Heart right ventricle (tissue), 16 donors: ENCODE data around the gene MAPK10. TPM values are rescaled to one million over a fixed set of nuclear protein-coding genes. Genes with fewer than 3 reads are reported as not detected.

Source experiments
- ATAC-seq, 8 donors: fragments of 200-7000 bp; cut with Tn5 transposase; one replicate each; pipeline ENCODE4 v1.9.1; 2020; ENCODE audit warnings: mild to moderate bottlenecking in 8 of 8, moderate library complexity in 8 of 8, moderate number of reproducible peaks in 1 of 8
- DNase-seq, 2 donors: peaks; one replicate each; pipeline ENCODE4 v3.0.0-alpha.2; 2020
- H3K27ac ChIP-seq, 10 donors: fragments of 200-600 bp; sonication (generic) in 2 of 10; one replicate each; pipeline versions ENCODE4 v1.5.0 to v1.8.0; 2020 to 2022; ENCODE audit warnings: mild to moderate bottlenecking in 3 of 10
- H3K27me3 ChIP-seq, 7 donors: fragments of 200-600 bp; one replicate each; pipeline ENCODE4 v1.8.0; 2021 to 2022; ENCODE audit warnings: mild to moderate bottlenecking in 2 of 7
- H3K36me3 ChIP-seq, 9 donors: fragments of 200-600 bp; sonication (generic) in 1 of 9; one replicate each; pipeline versions ENCODE4 v1.5.0 to v1.8.0; 2020 to 2022; ENCODE audit warnings: mild to moderate bottlenecking in 2 of 9
- H3K4me1 ChIP-seq, 9 donors: fragments of 200-600 bp; sonication (generic) in 1 of 9; one replicate each; pipeline versions ENCODE4 v1.5.0 to v1.8.0; 2020 to 2022; ENCODE audit warnings: mild to moderate bottlenecking in 4 of 9
- H3K4me3 ChIP-seq, 10 donors: fragments of 200-600 bp; sonication (generic) in 2 of 10; one replicate each; pipeline versions ENCODE4 v1.5.0 to v1.8.0; 2020 to 2022; ENCODE audit warnings: mild to moderate bottlenecking in 7 of 10, moderate library complexity in 2 of 10
- H3K9me3 ChIP-seq, 11 donors: fragments of 200-600 bp in 10 of 11; sonication (generic) in 2 of 11; one replicate each; pipeline versions ENCODE4 v1.5.0 to v1.8.0; 2013 to 2022; ENCODE audit warnings: mild to moderate bottlenecking in 2 of 11, control low read depth in 1 of 11, moderate library complexity in 1 of 11
- CTCF ChIP-seq, 9 donors: fragments of 200-600 bp; sonication (generic) in 2 of 9; IDR thresholded peaks; one replicate each; pipeline versions ENCODE4 v1.5.0 to v1.8.0; 2021 to 2022; ENCODE audit warnings: antibody characterized with exemption in 9 of 9, mild to moderate bottlenecking in 5 of 9, moderate library complexity in 1 of 9
- WGBS, 2 donors: extraction: QIAGEN DNeasy Blood & Tissue Kit; methylation state at CpG; one replicate each; pipeline ENCODE4 v1.1.7; 2013; ENCODE audit warnings: inconsistent platforms in 1 of 2; 5-methylcytosine and 5-hydroxymethylcytosine counted together
- intact Hi-C, 10 donors: fragments of 100-400 bp; cut with DNase I; formaldehyde crosslinking; loops; one replicate each; pipeline versions ENCODE4 v1.11.1 to v1.14.2; 2022
- polyA plus RNA-seq, 2 donors: library from polyadenylated mRNA; stranded (reverse); fragments of 200-250 nt; gene quantifications; one replicate each; pipeline ENCODE4 v1.2.3, GENCODE V29; 2013
- total RNA-seq, 10 donors: library from RNA; stranded (reverse); fragmentation: NEBNext Ultra II Directional in 3 of 10; extraction: Animal tissue kit (Norgen Biotek cat#: 25700) in 3 of 10; gene quantifications; one replicate each; pipeline versions ENCODE4 v1.2.1 to v1.2.4, GENCODE V29; 2021 to 2023
- donor health status: Arrhythmogenic right ventricular cardiomyopathy.
- donor health status: ischemic (EF 13 %, LVEDD 7.1; RV severe dilation, severe dysfunction).
- donor health status: healthy with polysubstance abuse.
- donor health status: DM: no; HTN: yes; CAD: no.
- donor health status: DM: no; HTN: no; CAD: no.
- donor health status: ischemic (EF 25% LVEDD 6.9; RV normal size, moderate dysfunction).
- donor health status: ischemic (EF 25% LVEDD 5.7; RV mildly dilated, moderate dysfunction).
- donor health status: healthy.
- donor health status: DM: yes; HTN: yes; CAD: no.
- donor health status: Ischemic cardiomyopathy.
- donor health status: ischemic (EF 35%, LVEDD 5.7; RV mildly dilated, moderate dysfunction).
- donor health status: nonischemic (EF 11% LVEDD 7.7; RV severe dilation, severe dysfunction).
- donor health status: DM: yes; HTN: yes; CAD: no.
- donor health status: PGD.
- donor health status: ischemic (EF 29% LVEDD 5.4; RV normal size, mild dysfunction).
- donor health status: nonischemic (EF 23%, LVEDD 6.1; RV moderate dilation, normal function).

MAPK10 gene
- total and polyA plus RNA-seq, 12 donors: 0.94 to 5.9 (median 2.6) TPM

GRCh38 chr4:86015412-86016350 is 344.2 kb downstream of the MAPK10 start:
- DNase-seq (no peak), ATAC-seq (no peak)
- Histone ChIP-seq H3K27ac (no peak overlapping the region), H3K27me3 (no peaks in the 10 kb centered on the region), H3K9me3 (no peaks in the 10 kb centered on the region), H3K4me1 (peaks cover 0 to 42% (median 20%) of the 10 kb centered on the region in 9 donors), H3K36me3 (no peaks in the 10 kb centered on the region), H3K4me3 (no peak overlapping the region)
- intact Hi-C loops: no loop called here
- TF ChIP-seq CTCF (IDR thresholded peaks at IDR 0.05): no peak
- 84 to 88% methylated on average over 2 of the region's 2 CpGs for WGBS, 2 donors

GRCh38 chr4:86014599-86014998 is 345.3 kb downstream of the MAPK10 start:
- H3K27ac ChIP-seq: no peak overlapping the region
- H3K4me3 ChIP-seq: no peak overlapping the region
- WGBS, 2 donors: 64 to 69% methylated on average over 5 of the region's 5 CpGs
- H3K36me3 ChIP-seq: no peaks in the 10 kb centered on the region
- TF ChIP-seq CTCF (IDR thresholded peaks at IDR 0.05): no peak
- ATAC-seq (peak in 2 of 8 donors; percentile 25 to 47), DNase-seq (no peak)
- peaks cover 0 to 42% (median 20%) of the 10 kb centered on the region in 9 donors for H3K4me1 ChIP-seq
- intact Hi-C loops: no loop called here
- H3K9me3 ChIP-seq: no peaks in the 10 kb centered on the region
- no peaks in the 10 kb centered on the region for H3K27me3 ChIP-seq

GRCh38 chr4:86013621-86014020 is 346.2 kb downstream of the MAPK10 start:
- Histone ChIP-seq H3K27ac (no peak overlapping the region), H3K9me3 (no peaks in the 10 kb centered on the region), H3K4me3 (no peak overlapping the region), H3K27me3 (no peaks in the 10 kb centered on the region), H3K4me1 (peaks cover 0 to 42% (median 20%) of the 10 kb centered on the region in 9 donors), H3K36me3 (no peaks in the 10 kb centered on the region)
- intact Hi-C loops: no loop called here
- ATAC-seq (no peak), DNase-seq (no peak)
- WGBS, 2 donors: 31 to 35% methylated on average over 4 of the region's 4 CpGs
- TF ChIP-seq CTCF (IDR thresholded peaks at IDR 0.05): no peak

GRCh38 chr4:86011117-86011516 is 348.7 kb downstream of the MAPK10 start:
- DNase-seq: peak in 1 of 2 donors; percentile 35
- H3K36me3 ChIP-seq: no peaks in the 10 kb centered on the region

More at GRCh38 chr4:86011117-86011516, 348.7 kb downstream of the MAPK10 start:
- no peak overlapping the region for H3K4me3 ChIP-seq
- no peaks in the 10 kb centered on the region for H3K9me3 ChIP-seq
- H3K27me3 ChIP-seq: no peaks in the 10 kb centered on the region
- no peak for TF ChIP-seq CTCF (IDR thresholded peaks at IDR 0.05)
- WGBS, 2 donors: 23 to 25% methylated on average over 1 of the region's 1 CpG
- peak in 2 of 8 donors; percentile 19 to 74 for ATAC-seq
- H3K27ac ChIP-seq: no peak overlapping the region
- intact Hi-C loops: no loop called here
- peaks cover 0 to 41% (median 20%) of the 10 kb centered on the region in 9 donors for H3K4me1 ChIP-seq
